Choroid plexus epithelial cell (primary cell): ENCODE measurements around the gene TRPM4.

ENCODE experiments used
- DNase-seq: peaks from one replicate; pipeline ENCODE4 v3.0.0-alpha.2; 2010; ENCODE audit warnings: low read depth
- H3K4me3 ChIP-seq: 2 replicates; pipeline ENCODE4 v1.5.1; 2011; ENCODE audit warnings: low read depth, mild to moderate bottlenecking, control low read depth, low read length, moderate library complexity
- TF ChIP-seq, protein P1 (sequence below): conservative IDR thresholded peaks from 2 replicates; pipeline ENCODE4 v1.5.1; 2011; ENCODE audit warnings: low read depth, mild to moderate bottlenecking, control low read depth, inconsistent platforms, low read length, moderate library complexity

TRPM4 gene

DNA sequence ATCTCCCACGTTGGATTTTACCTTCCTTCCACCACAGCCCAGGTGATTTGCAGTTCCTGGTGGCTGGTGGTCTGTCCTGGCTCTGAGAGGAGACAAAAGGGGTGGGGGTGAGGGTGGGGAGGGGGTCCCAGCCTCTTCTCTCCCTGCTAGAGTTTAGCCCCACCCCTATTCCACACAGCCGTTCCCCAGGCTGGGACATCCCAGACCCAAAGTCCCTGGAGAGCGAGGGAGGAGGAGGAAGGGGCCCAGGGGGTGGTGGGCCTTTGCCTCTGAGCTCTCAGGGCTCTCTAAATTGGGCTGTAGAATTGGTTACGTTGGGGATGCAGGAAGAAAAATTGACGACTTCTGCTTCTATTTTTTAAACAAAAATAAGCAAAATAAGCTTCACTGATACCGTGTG, 85.5 kb downstream of the TRPM4 start:
- no peak for DNase-seq
- TF ChIP-seq, protein P1, sequence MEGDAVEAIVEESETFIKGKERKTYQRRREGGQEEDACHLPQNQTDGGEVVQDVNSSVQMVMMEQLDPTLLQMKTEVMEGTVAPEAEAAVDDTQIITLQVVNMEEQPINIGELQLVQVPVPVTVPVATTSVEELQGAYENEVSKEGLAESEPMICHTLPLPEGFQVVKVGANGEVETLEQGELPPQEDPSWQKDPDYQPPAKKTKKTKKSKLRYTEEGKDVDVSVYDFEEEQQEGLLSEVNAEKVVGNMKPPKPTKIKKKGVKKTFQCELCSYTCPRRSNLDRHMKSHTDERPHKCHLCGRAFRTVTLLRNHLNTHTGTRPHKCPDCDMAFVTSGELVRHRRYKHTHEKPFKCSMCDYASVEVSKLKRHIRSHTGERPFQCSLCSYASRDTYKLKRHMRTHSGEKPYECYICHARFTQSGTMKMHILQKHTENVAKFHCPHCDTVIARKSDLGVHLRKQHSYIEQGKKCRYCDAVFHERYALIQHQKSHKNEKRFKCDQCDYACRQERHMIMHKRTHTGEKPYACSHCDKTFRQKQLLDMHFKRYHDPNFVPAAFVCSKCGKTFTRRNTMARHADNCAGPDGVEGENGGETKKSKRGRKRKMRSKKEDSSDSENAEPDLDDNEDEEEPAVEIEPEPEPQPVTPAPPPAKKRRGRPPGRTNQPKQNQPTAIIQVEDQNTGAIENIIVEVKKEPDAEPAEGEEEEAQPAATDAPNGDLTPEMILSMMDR = no peak
- no peak overlapping the region for H3K4me3 ChIP-seq

DNA sequence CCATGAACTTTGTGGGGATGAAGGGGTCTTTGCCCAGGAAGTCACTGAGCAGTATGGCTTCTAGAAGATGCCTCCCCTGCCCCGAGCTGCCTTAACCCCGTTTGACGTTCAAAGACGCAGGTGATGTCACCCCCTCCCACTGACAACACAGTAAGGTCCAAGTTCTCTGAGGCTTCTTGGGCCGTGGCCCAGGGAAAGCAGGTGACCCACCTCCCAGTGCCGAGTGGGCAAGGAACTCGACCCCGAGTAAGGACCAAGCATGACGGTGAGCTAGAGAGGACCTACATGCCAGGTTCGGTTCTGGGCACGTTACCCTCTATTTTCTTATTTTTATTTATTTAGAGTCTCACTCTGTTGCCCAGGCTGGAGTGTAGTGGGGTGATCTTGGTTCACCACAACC, 86.1 kb downstream of the TRPM4 start:
- no peak for DNase-seq
- no peak overlapping the region for H3K4me3 ChIP-seq
- TF ChIP-seq, protein P1 = no peak

DNA sequence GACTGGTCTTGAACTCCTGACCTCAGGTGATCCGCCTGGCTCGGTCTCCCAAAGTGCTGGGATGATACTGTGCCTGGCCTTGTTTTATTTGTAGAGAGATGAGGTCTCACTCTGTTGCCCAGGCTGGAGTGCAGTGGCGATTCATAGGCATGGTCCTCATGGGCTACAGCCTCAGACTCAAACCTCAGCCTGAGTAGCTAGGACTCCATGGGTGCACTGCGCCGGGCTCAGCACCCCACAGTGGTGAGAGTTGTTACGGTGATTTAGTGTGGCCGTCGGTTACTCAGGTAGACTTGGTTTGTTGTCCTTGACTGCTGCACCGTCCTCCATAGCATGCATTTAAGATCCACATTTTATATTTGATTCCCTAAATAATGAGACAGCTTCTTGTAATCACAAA, 86.7 kb downstream of the TRPM4 start:
- no peak for DNase-seq
- TF ChIP-seq, protein P1 = no peak
- no peak overlapping the region for H3K4me3 ChIP-seq

DNA sequence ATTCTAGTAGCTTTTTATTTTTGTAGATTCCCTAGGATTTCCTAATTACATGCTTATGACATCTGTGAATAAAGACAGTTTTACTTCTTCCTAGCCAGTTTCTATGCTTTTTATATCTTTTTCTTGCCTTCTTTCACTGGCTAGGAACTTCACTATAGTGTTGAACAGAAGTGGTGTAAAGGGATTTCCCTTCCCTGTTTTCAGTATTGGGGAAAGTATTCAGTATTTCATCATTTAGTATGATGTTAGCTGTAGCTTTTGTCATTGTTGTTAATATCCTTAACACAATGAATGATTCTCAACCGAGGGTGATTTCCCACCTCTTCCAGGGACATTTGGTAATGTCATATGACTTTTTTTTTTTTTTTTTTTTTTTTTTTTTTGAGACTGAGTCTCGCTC, 90.1 kb downstream of the TRPM4 start:
- no peak overlapping the region for H3K4me3 ChIP-seq
- TF ChIP-seq, protein P1 = no peak
- no peak for DNase-seq

DNA sequence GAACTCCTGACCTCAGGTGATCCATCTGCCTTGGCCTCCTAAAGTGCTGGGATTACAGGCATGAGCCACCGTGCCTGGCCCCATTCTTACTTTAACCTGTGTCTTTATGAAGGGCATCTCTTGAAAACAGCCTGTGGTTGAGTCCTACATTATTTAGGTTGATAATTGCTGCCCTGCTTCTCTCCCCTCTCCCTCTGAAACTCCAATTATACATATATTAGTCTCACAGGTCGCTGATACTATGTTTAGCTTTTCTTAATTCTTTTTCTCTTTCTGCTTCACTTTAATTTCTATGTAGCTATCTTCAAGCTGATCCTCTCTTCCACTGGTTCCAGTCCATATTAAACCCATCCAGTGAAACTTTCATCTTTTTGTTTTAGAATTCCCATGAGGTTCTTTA, 92.3 kb downstream of the TRPM4 start:
- H3K4me3 ChIP-seq = no peak overlapping the region
- TF ChIP-seq, protein P1 = no peak
- no peak for DNase-seq

DNA sequence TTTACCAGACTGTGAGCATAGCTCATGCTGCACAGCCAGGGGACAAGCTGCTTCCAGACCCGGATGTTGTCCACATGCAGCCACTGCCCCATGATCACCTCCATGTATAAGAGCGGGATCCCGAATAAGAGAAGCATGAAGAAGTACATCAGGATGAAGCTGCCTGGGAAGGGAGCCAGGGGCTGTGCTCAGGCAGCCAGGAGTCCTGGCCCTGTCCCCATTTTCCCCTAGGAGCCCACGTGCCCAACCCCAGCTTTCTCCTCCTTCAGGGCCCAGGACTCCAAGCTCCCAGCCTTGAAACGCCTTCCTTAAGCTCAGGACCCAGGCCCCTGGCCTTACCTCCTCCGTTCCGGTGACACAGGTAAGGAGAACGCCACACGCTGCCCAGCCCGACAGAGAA, 98.1 kb downstream of the TRPM4 start:
- DNase-seq = no peak

DNA sequence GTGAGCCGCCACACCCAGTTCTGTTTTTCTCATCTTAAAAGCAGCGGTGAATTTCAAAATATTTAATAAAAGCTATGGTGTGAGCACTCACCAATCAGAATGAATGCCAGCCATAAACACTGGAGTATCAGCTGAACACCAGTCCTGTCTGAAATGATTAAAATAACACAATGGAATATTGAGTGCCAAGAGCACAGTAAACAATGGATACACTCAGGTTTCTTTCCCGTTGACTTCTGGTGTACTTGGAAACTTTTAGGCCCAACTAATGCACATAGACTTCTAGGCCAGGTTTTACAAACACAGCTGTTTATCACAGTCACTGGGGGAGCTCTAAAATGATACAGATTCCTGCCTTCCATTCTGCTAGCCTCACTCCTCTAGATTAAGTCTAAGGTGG, 99.1 kb downstream of the TRPM4 start:
- H3K4me3 ChIP-seq = no peak overlapping the region
- DNase-seq = no peak
- TF ChIP-seq, protein P1 = no peak

More for the DNA sequence above, 98.1 kb downstream of the TRPM4 start:
- TF ChIP-seq, protein P1 = no peak
- H3K4me3 ChIP-seq = no peak overlapping the region
